ENCODE results near the gene TMEM242.

Gene TMEM242

DNA sequence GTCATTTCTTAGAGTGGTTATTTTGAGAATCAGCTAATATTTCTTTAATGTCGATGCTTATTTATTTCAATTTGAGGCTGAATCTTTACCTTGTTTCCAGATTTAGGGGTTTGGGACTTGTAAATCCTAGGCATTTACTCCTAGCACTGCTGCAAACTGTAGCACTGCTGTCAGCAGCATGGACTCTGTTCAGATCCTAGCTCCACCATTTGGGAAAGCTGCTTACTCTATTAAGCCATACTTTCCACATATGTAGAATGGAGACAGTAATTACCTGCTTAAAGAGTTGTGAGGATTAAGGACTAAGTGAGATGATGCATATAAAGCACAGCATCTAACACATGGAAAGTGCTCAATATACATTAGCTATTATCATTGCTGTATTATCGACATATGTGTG is 28.7 kb downstream of the TMEM242 start:
- no peak for TF ChIP-seq JUND (IDR thresholded peaks at IDR 0.05; ENCODE audit: low read depth)
- DNase-seq (ENCODE audit: low read depth in 1 of 2, low spot score in 1 of 2): no peak
- in situ Hi-C loops (cut with HindIII; ENCODE audit: low pct_unique_long_range_greater_than_20kb, low sequenced_read_pairs): no loop called here

DNA sequence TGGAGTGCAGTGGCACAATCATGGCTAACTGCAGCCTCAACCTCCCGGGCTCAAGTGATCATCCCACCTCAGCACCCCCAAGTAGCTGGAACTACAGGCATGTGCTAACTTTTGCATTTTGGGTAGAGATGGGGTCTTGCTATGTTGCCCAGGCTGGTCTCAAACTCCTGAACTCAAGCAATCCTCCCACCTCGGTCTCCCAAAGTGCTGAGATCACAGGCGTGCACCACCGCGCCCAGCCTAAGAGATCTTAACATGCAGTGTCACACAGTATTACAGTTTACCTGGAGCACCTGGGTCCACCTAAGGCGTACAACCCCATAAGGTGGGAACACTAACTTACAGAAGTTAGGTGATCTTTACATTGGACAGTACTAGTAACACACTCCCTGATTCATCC is 29.5 kb downstream of the TMEM242 start:
- in situ Hi-C loops (cut with HindIII; ENCODE audit: low pct_unique_long_range_greater_than_20kb, low sequenced_read_pairs): no loop called here
- DNase-seq (ENCODE audit: low read depth in 1 of 2, low spot score in 1 of 2): no peak
- no peak for TF ChIP-seq JUND (IDR thresholded peaks at IDR 0.05; ENCODE audit: low read depth)

GRCh38 chr6:157292202-157292601 is 31.1 kb downstream of the TMEM242 start:
- in situ Hi-C loops (cut with HindIII; ENCODE audit: low pct_unique_long_range_greater_than_20kb, low sequenced_read_pairs): no loop called here
- no peak for TF ChIP-seq JUND (IDR thresholded peaks at IDR 0.05; ENCODE audit: low read depth)
- no peak for DNase-seq (ENCODE audit: low read depth in 1 of 2, low spot score in 1 of 2)

DNA sequence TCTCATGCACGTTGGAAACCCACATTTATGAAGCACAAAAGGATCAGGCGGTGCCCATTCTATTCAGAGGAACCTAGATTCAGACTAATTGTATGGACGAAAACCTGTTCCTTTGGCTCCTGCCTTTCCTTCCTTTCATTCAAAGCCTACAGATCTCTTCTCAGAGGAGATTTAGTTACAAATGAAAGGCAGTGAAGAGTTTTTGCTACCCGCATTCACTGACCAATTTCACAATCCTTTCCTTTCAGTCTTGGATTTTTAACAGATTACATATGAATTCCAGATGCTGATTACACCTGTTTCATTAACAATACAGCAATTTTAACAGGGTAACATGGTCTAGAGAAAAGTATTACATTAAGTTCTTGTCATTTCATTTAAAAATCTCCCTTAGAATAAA is 32.0 kb downstream of the TMEM242 start:
- in situ Hi-C loops (cut with HindIII; ENCODE audit: low pct_unique_long_range_greater_than_20kb, low sequenced_read_pairs): no loop called here
- no peak for TF ChIP-seq JUND (IDR thresholded peaks at IDR 0.05; ENCODE audit: low read depth)
- DNase-seq (ENCODE audit: low read depth in 1 of 2, low spot score in 1 of 2): no peak

- no peak for DNase-seq (ENCODE audit: low read depth in 1 of 2, low spot score in 1 of 2)
- no peak for TF ChIP-seq JUND (IDR thresholded peaks at IDR 0.05; ENCODE audit: low read depth)
- in situ Hi-C loops (cut with HindIII; ENCODE audit: low pct_unique_long_range_greater_than_20kb, low sequenced_read_pairs): no loop called here
These were observed 32.5 kb downstream of the TMEM242 start for GRCh38 chr6:157290797-157291196.

GRCh38 chr6:157289764-157290163 is 33.6 kb downstream of the TMEM242 start:
- TF ChIP-seq JUND (IDR thresholded peaks at IDR 0.05; ENCODE audit: low read depth): no peak
- DNase-seq (ENCODE audit: low read depth in 1 of 2, low spot score in 1 of 2): no peak
- in situ Hi-C loops (cut with HindIII; ENCODE audit: low pct_unique_long_range_greater_than_20kb, low sequenced_read_pairs): no loop called here

GRCh38 chr6:157288575-157288974 is 34.7 kb downstream of the TMEM242 start:
- TF ChIP-seq JUND (IDR thresholded peaks at IDR 0.05; ENCODE audit: low read depth): no peak
- DNase-seq (ENCODE audit: low read depth in 1 of 2, low spot score in 1 of 2): no peak
- in situ Hi-C loops (cut with HindIII; ENCODE audit: low pct_unique_long_range_greater_than_20kb, low sequenced_read_pairs): no loop called here

DNA sequence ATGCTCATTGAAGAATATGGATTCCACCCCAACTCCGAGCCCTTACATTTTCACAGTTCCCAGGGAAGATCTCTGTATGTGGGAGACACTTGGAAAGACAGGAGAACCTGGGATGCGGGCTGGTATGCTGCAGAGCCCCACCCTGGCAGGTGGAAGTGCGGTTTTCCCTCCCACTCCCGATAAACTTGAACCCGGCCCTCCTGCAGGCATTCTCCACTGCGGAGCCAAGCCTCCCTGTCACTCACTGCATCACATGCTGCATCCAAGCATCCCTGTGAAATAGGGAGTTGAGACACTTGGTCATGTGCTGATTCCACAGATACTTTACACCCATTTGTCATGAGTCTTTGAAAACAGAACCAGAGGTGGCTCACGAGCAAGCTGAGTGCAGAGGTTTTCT is 35.4 kb downstream of the TMEM242 start:
- DNase-seq (ENCODE audit: low read depth in 1 of 2, low spot score in 1 of 2): no peak
- no peak for TF ChIP-seq JUND (IDR thresholded peaks at IDR 0.05; ENCODE audit: low read depth)
- in situ Hi-C loops (cut with HindIII; ENCODE audit: low pct_unique_long_range_greater_than_20kb, low sequenced_read_pairs): no loop called here

GRCh38 chr6:157287247-157287850 is 36.0 kb downstream of the TMEM242 start:
- DNase-seq (ENCODE audit: low read depth in 1 of 2, low spot score in 1 of 2): no peak
- TF ChIP-seq JUND (IDR thresholded peaks at IDR 0.05; ENCODE audit: low read depth): no peak
- in situ Hi-C loops (cut with HindIII; ENCODE audit: low pct_unique_long_range_greater_than_20kb, low sequenced_read_pairs): no loop called here

DNA sequence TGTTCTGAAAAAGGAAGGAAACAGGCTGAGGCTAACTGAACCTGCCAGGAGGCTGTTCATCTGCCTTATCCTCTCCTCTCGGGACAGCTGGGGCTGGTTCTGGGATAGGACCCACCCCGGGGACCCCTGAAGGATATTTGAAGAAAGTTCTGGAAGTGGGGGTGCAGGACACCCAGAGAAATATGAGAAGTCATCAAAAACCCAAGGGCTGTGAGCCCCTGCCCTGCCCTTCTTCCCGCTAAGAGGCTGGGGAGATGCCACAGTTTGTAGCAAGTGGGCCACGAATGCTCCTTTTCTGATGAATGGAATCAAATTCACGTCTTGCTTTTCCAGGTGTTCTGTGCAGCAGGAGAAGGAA is 37.9 kb downstream of the TMEM242 start:
- in situ Hi-C loops (cut with HindIII; ENCODE audit: low pct_unique_long_range_greater_than_20kb, low sequenced_read_pairs): no loop called here
- no peak for TF ChIP-seq JUND (IDR thresholded peaks at IDR 0.05; ENCODE audit: low read depth)
- DNase-seq (ENCODE audit: low read depth in 1 of 2, low spot score in 1 of 2): no peak

DNA sequence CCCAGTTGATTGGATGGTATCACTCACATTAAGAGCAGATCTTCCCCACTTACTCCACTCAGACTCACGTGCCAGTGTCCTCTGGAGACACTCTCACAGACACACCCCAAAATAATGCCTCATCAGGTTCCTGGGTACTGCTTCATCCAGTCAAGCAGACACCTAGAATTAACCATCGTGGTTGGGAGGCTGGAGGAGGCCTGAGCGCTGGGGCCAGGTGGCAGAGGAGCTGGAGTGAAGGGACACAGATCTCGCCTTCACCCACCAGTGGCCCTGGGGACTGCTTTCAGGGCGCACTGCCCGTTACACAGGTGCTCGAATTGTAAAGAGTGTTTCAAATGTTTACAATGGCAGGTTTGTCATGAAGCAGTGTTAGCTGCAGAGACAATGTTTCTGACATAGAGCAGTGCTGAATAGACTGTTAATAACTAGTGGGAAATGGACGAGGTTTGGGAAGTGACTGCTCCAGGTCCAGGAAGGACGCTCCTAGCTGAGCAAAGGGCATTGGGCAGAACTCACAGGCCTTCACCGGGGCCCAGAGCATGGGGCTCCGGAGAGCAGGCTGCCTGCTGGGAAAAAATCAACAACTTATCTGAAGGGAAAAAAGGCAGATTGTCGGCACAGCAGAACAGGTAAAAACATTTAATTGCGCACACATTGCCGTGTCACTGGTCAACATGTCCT is 38.4 kb downstream of the TMEM242 start:
- no peak for DNase-seq (ENCODE audit: low read depth in 1 of 2, low spot score in 1 of 2)
- TF ChIP-seq JUND (IDR thresholded peaks at IDR 0.05; ENCODE audit: low read depth): no peak
- in situ Hi-C loops (cut with HindIII; ENCODE audit: low pct_unique_long_range_greater_than_20kb, low sequenced_read_pairs): no loop called here

GRCh38 chr6:157283900-157284737 is 39.2 kb downstream of the TMEM242 start:
- in situ Hi-C loops (cut with HindIII; ENCODE audit: low pct_unique_long_range_greater_than_20kb, low sequenced_read_pairs): no loop called here
- DNase-seq (ENCODE audit: low read depth in 1 of 2, low spot score in 1 of 2): no peak

GRCh38 chr6:157283330-157283898 is 39.9 kb downstream of the TMEM242 start:
- DNase-seq (ENCODE audit: low read depth in 1 of 2, low spot score in 1 of 2): no peak
- in situ Hi-C loops (cut with HindIII; ENCODE audit: low pct_unique_long_range_greater_than_20kb, low sequenced_read_pairs): no loop called here
- no peak for TF ChIP-seq JUND (IDR thresholded peaks at IDR 0.05; ENCODE audit: low read depth)

More at GRCh38 chr6:157283900-157284737, 39.2 kb downstream of the TMEM242 start:
- no peak for TF ChIP-seq JUND (IDR thresholded peaks at IDR 0.05; ENCODE audit: low read depth)

Measured in T47D (cell line).